ENCODE results near the gene JAK2. TPM values are rescaled to one million over a fixed set of nuclear protein-coding genes. Genes with fewer than 3 reads are reported as not detected.
"Not testable (repeated sequence)": the region's sequence is repeated elsewhere in the genome, so short reads cannot be mapped to it uniquely, and the experiment has no call there.

Gene JAK2
- total RNA-seq, 1 experiment from 2014 or later, result 1.4 TPM

- no peaks in the 10 kb centered on the region for H3K36me3 ChIP-seq (ENCODE audit: control insufficient read depth, insufficient read depth, low read length)
- Mint-ChIP-seq H3K27me3 (ENCODE audit: insufficient read depth, unreplicated experiment) (peaks cover 3% of the 10 kb centered on the region), H3K4me3 (ENCODE audit: unreplicated experiment) (no peak overlapping the region), H3K9me3 (ENCODE audit: unreplicated experiment) (no peaks in the 10 kb centered on the region), H3K4me1 (ENCODE audit: low read depth, unreplicated experiment) (no peaks in the 10 kb centered on the region), H3K36me3 (ENCODE audit: insufficient read depth, unreplicated experiment) (no peaks in the 10 kb centered on the region), H3K27ac (ENCODE audit: unreplicated experiment) (no peak overlapping the region)
- H3K4me1 ChIP-seq, result no peaks in the 10 kb centered on the region
- CTCF ChIA-PET, result no interaction called here
- POLR2A ChIA-PET, result no interaction called here
- no peaks in the 10 kb centered on the region for H3K27me3 ChIP-seq (replicated peaks; ENCODE audit: control insufficient read depth, insufficient read depth, low read length)
- H3K4me3 ChIP-seq (ENCODE audit: low read depth, low read length), result no peak overlapping the region
- no peak for DNase-seq
- intact Hi-C loops (cut with micrococcal nuclease; ENCODE audit: unreplicated experiment), result no loop called here
- no peaks in the 10 kb centered on the region for H3K9me3 ChIP-seq
- no TSS peak for BruUV-seq (replicated peaks)
- TF ChIP-seq, protein P1, sequence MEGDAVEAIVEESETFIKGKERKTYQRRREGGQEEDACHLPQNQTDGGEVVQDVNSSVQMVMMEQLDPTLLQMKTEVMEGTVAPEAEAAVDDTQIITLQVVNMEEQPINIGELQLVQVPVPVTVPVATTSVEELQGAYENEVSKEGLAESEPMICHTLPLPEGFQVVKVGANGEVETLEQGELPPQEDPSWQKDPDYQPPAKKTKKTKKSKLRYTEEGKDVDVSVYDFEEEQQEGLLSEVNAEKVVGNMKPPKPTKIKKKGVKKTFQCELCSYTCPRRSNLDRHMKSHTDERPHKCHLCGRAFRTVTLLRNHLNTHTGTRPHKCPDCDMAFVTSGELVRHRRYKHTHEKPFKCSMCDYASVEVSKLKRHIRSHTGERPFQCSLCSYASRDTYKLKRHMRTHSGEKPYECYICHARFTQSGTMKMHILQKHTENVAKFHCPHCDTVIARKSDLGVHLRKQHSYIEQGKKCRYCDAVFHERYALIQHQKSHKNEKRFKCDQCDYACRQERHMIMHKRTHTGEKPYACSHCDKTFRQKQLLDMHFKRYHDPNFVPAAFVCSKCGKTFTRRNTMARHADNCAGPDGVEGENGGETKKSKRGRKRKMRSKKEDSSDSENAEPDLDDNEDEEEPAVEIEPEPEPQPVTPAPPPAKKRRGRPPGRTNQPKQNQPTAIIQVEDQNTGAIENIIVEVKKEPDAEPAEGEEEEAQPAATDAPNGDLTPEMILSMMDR (IDR thresholded peaks at IDR 0.05; ENCODE audit: insufficient read depth in 1 of 2, low read depth in 1 of 2, low read length in 1 of 2, severe bottlenecking in 1 of 2, unreplicated experiment in 1 of 2), result no peak
Observed at GRCh38 chr9:5015934-5016333, 30.9 kb downstream of the JAK2 start.

GRCh38 chr9:5025416-5025815 lies 40.3 kb downstream of the JAK2 start:
- CTCF ChIA-PET, result no interaction called here
- Mint-ChIP-seq H3K9me3 (ENCODE audit: unreplicated experiment) (no peaks in the 10 kb centered on the region), H3K27me3 (ENCODE audit: insufficient read depth, unreplicated experiment) (no peaks in the 10 kb centered on the region), H3K36me3 (ENCODE audit: insufficient read depth, unreplicated experiment) (no peaks in the 10 kb centered on the region), H3K4me3 (ENCODE audit: unreplicated experiment) (no peak overlapping the region), H3K4me1 (ENCODE audit: low read depth, unreplicated experiment) (no peaks in the 10 kb centered on the region), H3K27ac (ENCODE audit: unreplicated experiment) (no peak overlapping the region)
- BruUV-seq (replicated peaks), result no TSS peak
- no peaks in the 10 kb centered on the region for H3K9me3 ChIP-seq
- TF ChIP-seq, protein P1 (IDR thresholded peaks at IDR 0.05; ENCODE audit: insufficient read depth in 1 of 2, low read depth in 1 of 2, low read length in 1 of 2, severe bottlenecking in 1 of 2, unreplicated experiment in 1 of 2), result no peak
- no peaks in the 10 kb centered on the region for H3K4me1 ChIP-seq
- DNase-seq, result no peak
- POLR2A ChIA-PET, result no interaction called here
- H3K4me3 ChIP-seq (ENCODE audit: low read depth, low read length), result no peak overlapping the region
- H3K27me3 ChIP-seq (replicated peaks; ENCODE audit: control insufficient read depth, insufficient read depth, low read length), result no peaks in the 10 kb centered on the region
- intact Hi-C loops (cut with micrococcal nuclease; ENCODE audit: unreplicated experiment), result no loop called here
- H3K36me3 ChIP-seq (ENCODE audit: control insufficient read depth, insufficient read depth, low read length), result no peaks in the 10 kb centered on the region

- H3K27me3 ChIP-seq (replicated peaks; ENCODE audit: control insufficient read depth, insufficient read depth, low read length); H3K4me1 Mint-ChIP-seq (ENCODE audit: low read depth, unreplicated experiment); DNase-seq; H3K9me3 ChIP-seq; H3K27me3 Mint-ChIP-seq (ENCODE audit: insufficient read depth, unreplicated experiment); H3K36me3 Mint-ChIP-seq (ENCODE audit: insufficient read depth, unreplicated experiment); H3K36me3 ChIP-seq (ENCODE audit: control insufficient read depth, insufficient read depth, low read length); H3K4me1 ChIP-seq; H3K4me3 ChIP-seq (ENCODE audit: low read depth, low read length); H3K4me3 Mint-ChIP-seq (ENCODE audit: unreplicated experiment); CTCF ChIA-PET; intact Hi-C loops (cut with micrococcal nuclease; ENCODE audit: unreplicated experiment); BruUV-seq (replicated peaks); H3K27ac Mint-ChIP-seq (ENCODE audit: unreplicated experiment); POLR2A ChIA-PET; H3K9me3 Mint-ChIP-seq (ENCODE audit: unreplicated experiment): not testable (repeated sequence)
Observed at GRCh38 chr9:5031941-5032340, 46.9 kb downstream of the JAK2 start.

Measured in Caco-2 (cell line).